SK-N-SH treated with all-trans-retinoic acid at 6 μM for 48 hours (cell line): ENCODE measurements around the gene ATCAY.
"Not testable (repeated sequence)": the region's sequence is repeated elsewhere in the genome, so short reads cannot be mapped to it uniquely, and the experiment has no call there.

Source experiments
- ARNTL ChIP-seq: fragments of 450-650 bp; formaldehyde crosslinking; IDR thresholded peaks from 2 replicates; pipeline ENCODE4 v1.5.0; 2020; ENCODE audit warnings: low read depth, mild to moderate bottlenecking, moderate library complexity, borderline replicate concordance
- BACH2 ChIP-seq: fragments of 250-450 bp; sonication (Bioruptor Pico); IDR thresholded peaks from 2 replicates; pipeline ENCODE4 v1.9.0; 2021; ENCODE audit warnings: mild to moderate bottlenecking, borderline replicate concordance
- ESRRG ChIP-seq: fragments of 250-450 bp; sonication (Bioruptor Pico); IDR thresholded peaks from 2 replicates; pipeline ENCODE4 v1.6.1; 2021; ENCODE audit warnings: mild to moderate bottlenecking
- GLIS3 ChIP-seq: fragments of 250-450 bp; sonication (Bioruptor Pico); IDR thresholded peaks from 2 replicates; pipeline ENCODE4 v1.5.0; 2020; ENCODE audit warnings: mild to moderate bottlenecking, moderate library complexity
- ZFP3 ChIP-seq: fragments of 250-450 bp; sonication (Bioruptor Pico); IDR thresholded peaks from 2 replicates; pipeline ENCODE4 v1.5.0; 2020; ENCODE audit warnings: mild to moderate bottlenecking, moderate library complexity
- ZFP30 ChIP-seq: fragments of 450-650 bp; formaldehyde crosslinking; IDR thresholded peaks from 2 replicates; pipeline ENCODE4 v1.5.0; 2022; ENCODE audit warnings: mild to moderate bottlenecking, moderate library complexity
- TF ChIP-seq, protein P1 (sequence below): fragments of 250-450 bp; sonication (Bioruptor Pico); IDR thresholded peaks from 2 replicates; pipeline ENCODE4 v1.8.0; 2020; ENCODE audit warnings: mild to moderate bottlenecking, moderate library complexity, borderline replicate concordance
- TF ChIP-seq, protein P2 (sequence below): fragments of 250-450 bp; sonication (Bioruptor Pico); IDR thresholded peaks from 2 replicates; pipeline ENCODE4 v1.8.0; 2021; ENCODE audit warnings: low read depth, mild to moderate bottlenecking, moderate library complexity, borderline replicate concordance
- TF ChIP-seq, protein P3 (sequence below): fragments of 250-450 bp; sonication (Bioruptor Pico); IDR thresholded peaks from 2 replicates; pipeline ENCODE4 v1.5.1; 2020; ENCODE audit warnings: low read depth, mild to moderate bottlenecking, moderate library complexity
- TF ChIP-seq, protein P4 (sequence below): fragments of 250-450 bp; sonication (Bioruptor Pico); IDR thresholded peaks from 2 replicates; pipeline ENCODE4 v1.5.0; 2020; ENCODE audit warnings: mild to moderate bottlenecking, moderate library complexity

DNA sequence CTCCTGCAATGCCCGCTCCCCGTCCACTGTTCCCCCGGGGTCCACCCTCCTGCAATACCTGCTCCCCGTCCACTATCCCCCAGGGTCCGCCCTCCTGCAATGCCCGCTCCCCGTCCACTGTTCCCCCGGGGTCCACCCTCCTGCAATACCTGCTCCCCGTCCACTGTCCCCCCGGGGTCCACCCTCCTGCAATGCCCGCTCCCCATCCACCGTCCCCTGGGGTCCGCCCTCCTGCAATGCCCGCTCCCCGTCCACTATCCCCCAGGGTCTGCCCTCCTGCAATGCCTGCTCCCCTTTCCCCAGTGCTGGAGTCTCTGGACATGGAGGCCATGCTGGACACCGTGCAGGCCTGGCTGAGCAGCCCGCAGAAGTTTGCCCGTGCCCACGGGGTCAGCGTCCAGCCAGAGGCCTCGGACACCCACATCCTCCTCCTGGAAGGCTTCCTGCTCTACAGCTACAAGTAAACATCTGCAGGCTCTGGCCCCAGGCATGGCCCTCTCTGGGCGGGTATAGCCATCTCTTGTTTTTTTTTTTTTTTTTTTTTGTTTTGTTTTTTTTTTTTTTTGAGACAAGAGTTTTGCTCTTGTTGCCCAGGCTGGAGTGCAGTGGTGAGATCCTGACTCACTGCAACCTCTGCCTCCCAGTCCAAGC, 57.9 kb downstream of the ATCAY start:
- not testable (repeated sequence) for TF ChIP-seq ZFP3 (CRISPR knock-in tag); GLIS3 (CRISPR knock-in tag); BACH2 (CRISPR knock-in tag); ZFP30 (CRISPR knock-in tag); ARNTL (CRISPR knock-in tag); ESRRG
- TF ChIP-seq, protein P1, sequence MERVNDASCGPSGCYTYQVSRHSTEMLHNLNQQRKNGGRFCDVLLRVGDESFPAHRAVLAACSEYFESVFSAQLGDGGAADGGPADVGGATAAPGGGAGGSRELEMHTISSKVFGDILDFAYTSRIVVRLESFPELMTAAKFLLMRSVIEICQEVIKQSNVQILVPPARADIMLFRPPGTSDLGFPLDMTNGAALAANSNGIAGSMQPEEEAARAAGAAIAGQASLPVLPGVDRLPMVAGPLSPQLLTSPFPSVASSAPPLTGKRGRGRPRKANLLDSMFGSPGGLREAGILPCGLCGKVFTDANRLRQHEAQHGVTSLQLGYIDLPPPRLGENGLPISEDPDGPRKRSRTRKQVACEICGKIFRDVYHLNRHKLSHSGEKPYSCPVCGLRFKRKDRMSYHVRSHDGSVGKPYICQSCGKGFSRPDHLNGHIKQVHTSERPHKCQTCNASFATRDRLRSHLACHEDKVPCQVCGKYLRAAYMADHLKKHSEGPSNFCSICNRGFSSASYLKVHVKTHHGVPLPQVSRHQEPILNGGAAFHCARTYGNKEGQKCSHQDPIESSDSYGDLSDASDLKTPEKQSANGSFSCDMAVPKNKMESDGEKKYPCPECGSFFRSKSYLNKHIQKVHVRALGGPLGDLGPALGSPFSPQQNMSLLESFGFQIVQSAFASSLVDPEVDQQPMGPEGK (CRISPR knock-in tag) = not testable (repeated sequence)
- TF ChIP-seq, protein P2, sequence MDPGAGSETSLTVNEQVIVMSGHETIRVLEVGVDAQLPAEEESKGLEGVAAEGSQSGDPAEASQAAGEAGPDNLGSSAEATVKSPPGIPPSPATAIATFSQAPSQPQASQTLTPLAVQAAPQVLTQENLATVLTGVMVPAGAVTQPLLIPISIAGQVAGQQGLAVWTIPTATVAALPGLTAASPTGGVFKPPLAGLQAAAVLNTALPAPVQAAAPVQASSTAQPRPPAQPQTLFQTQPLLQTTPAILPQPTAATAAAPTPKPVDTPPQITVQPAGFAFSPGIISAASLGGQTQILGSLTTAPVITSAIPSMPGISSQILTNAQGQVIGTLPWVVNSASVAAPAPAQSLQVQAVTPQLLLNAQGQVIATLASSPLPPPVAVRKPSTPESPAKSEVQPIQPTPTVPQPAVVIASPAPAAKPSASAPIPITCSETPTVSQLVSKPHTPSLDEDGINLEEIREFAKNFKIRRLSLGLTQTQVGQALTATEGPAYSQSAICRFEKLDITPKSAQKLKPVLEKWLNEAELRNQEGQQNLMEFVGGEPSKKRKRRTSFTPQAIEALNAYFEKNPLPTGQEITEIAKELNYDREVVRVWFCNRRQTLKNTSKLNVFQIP = not testable (repeated sequence)
- TF ChIP-seq, protein P3, sequence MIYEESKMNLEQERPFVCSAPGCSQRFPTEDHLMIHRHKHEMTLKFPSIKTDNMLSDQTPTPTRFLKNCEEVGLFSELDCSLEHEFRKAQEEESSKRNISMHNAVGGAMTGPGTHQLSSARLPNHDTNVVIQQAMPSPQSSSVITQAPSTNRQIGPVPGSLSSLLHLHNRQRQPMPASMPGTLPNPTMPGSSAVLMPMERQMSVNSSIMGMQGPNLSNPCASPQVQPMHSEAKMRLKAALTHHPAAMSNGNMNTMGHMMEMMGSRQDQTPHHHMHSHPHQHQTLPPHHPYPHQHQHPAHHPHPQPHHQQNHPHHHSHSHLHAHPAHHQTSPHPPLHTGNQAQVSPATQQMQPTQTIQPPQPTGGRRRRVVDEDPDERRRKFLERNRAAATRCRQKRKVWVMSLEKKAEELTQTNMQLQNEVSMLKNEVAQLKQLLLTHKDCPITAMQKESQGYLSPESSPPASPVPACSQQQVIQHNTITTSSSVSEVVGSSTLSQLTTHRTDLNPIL = not testable (repeated sequence)
- TF ChIP-seq, protein P4, sequence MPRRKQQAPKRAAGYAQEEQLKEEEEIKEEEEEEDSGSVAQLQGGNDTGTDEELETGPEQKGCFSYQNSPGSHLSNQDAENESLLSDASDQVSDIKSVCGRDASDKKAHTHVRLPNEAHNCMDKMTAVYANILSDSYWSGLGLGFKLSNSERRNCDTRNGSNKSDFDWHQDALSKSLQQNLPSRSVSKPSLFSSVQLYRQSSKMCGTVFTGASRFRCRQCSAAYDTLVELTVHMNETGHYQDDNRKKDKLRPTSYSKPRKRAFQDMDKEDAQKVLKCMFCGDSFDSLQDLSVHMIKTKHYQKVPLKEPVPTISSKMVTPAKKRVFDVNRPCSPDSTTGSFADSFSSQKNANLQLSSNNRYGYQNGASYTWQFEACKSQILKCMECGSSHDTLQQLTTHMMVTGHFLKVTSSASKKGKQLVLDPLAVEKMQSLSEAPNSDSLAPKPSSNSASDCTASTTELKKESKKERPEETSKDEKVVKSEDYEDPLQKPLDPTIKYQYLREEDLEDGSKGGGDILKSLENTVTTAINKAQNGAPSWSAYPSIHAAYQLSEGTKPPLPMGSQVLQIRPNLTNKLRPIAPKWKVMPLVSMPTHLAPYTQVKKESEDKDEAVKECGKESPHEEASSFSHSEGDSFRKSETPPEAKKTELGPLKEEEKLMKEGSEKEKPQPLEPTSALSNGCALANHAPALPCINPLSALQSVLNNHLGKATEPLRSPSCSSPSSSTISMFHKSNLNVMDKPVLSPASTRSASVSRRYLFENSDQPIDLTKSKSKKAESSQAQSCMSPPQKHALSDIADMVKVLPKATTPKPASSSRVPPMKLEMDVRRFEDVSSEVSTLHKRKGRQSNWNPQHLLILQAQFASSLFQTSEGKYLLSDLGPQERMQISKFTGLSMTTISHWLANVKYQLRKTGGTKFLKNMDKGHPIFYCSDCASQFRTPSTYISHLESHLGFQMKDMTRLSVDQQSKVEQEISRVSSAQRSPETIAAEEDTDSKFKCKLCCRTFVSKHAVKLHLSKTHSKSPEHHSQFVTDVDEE = not testable (repeated sequence)
